Esophagus (tissue), 2 donors: Measurements from ENCODE around the gene NEGR1. TPM values are rescaled to one million over a fixed set of nuclear protein-coding genes. Genes with fewer than 3 reads are reported as not detected.

Experiments
- H3K27ac ChIP-seq, 2 donors: one replicate each; pipeline ENCODE4 v1.5.1; 2013; ENCODE audit warnings: low read depth in 2 of 2, mild to moderate bottlenecking in 2 of 2, inconsistent platforms in 1 of 2, low read length in 1 of 2, moderate library complexity in 1 of 2
- H3K27me3 ChIP-seq, 2 donors: one replicate each; pipeline ENCODE4 v1.6.1; 2013; ENCODE audit warnings: low read length in 2 of 2, control low read depth in 1 of 2, mild to moderate bottlenecking in 1 of 2; ENCODE audit not compliant: insufficient read depth in 2 of 2, control insufficient read depth in 1 of 2
- H3K36me3 ChIP-seq, 2 donors: one replicate each; pipeline ENCODE4 v1.6.1; 2013; ENCODE audit warnings: low read length in 1 of 2; ENCODE audit not compliant: control insufficient read depth in 2 of 2, insufficient read depth in 2 of 2
- H3K4me1 ChIP-seq, 2 donors: one replicate each; pipeline ENCODE4 v1.6.1; 2013; ENCODE audit warnings: low read length in 1 of 2; ENCODE audit not compliant: control insufficient read depth in 2 of 2, insufficient read depth in 2 of 2
- H3K4me3 ChIP-seq, 2 donors: one replicate each; pipeline ENCODE4 v1.5.1; 2013; ENCODE audit warnings: low read length in 2 of 2, mild to moderate bottlenecking in 2 of 2, low read depth in 1 of 2, moderate library complexity in 1 of 2
- H3K9me3 ChIP-seq, 2 donors: one replicate each; pipeline ENCODE4 v1.6.1; 2013; ENCODE audit warnings: mild to moderate bottlenecking in 2 of 2, low read depth in 1 of 2, low read length in 1 of 2, moderate library complexity in 1 of 2; ENCODE audit not compliant: control insufficient read depth in 2 of 2, insufficient read depth in 1 of 2
- WGBS, 2 donors: extraction: QIAGEN DNeasy Blood & Tissue Kit; methylation state at CpG; one replicate each; pipeline ENCODE4 v1.1.7; 2013; 5-methylcytosine and 5-hydroxymethylcytosine counted together
- polyA plus RNA-seq, 2 donors: library from polyadenylated mRNA; stranded (reverse); fragments of 200-250 nt; gene quantifications; one replicate each; pipeline ENCODE4 v1.2.3, GENCODE V29; 2013
- donor health status: healthy with polysubstance abuse.
- donor health status: Bipolar disorder and iron deficiency.

The NEGR1 gene
- polyA plus RNA-seq, 2 donors, result 0.59 to 1.4 TPM

GRCh38 chr1:71350805-71351204 lies 931.5 kb downstream of the NEGR1 start:
- Histone ChIP-seq H3K4me1 (no peaks in the 10 kb centered on the region), H3K9me3 (no peaks in the 10 kb centered on the region), H3K4me3 (no peak overlapping the region), H3K27me3 (no peaks in the 10 kb centered on the region), H3K27ac (no peak overlapping the region), H3K36me3 (no peaks in the 10 kb centered on the region)
- WGBS, 2 donors, result 52% methylated on average over 2 of the region's 2 CpGs

DNA sequence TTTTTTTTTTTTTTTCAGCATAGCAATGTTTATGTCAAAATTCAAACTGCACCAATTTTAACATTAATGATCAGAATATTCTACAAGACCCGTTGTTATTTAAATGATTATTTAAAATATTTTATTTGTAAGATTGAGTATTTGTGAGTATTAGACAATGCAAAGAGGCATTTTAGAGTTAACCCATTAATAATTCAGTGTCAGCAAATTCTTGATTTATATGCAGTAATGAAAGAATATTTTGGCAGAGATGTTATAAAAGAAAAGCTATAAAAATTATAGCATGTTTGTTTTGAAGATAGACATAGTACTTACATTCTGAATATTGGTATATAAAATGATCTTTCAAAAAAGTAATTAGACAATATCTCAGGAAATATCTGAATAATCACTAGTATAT lies 932.0 kb downstream of the NEGR1 start:
- H3K4me1 ChIP-seq, result no peaks in the 10 kb centered on the region
- no peaks in the 10 kb centered on the region for H3K9me3 ChIP-seq
- H3K36me3 ChIP-seq, result no peaks in the 10 kb centered on the region
- H3K4me3 ChIP-seq, result no peak overlapping the region
- H3K27ac ChIP-seq, result no peak overlapping the region
- no peaks in the 10 kb centered on the region for H3K27me3 ChIP-seq
- WGBS, 2 donors, result 79 to 95% methylated on average over 1 of the region's 1 CpG
